Natural killer cell (primary cell): ENCODE data around the gene SLC6A12. TPM values are rescaled to one million over a fixed set of nuclear protein-coding genes. Genes with fewer than 3 reads are reported as not detected.
A peak's percentile ranks its signal among the peaks of the same experiment; 100 is the strongest.

ENCODE experiments used
- ATAC-seq, 3 donors: fragments of 150-1000 bp in 2 of 3; fragments of 200-7000 bp in 1 of 3; cut with Tn5 transposase; 1 replicate in 1 of 3; 2 replicates in 2 of 3; pipeline ENCODE4 v1.10.0; 2021; ENCODE audit warnings: mild to moderate bottlenecking in 2 of 3, moderate library complexity in 2 of 3
- DNase-seq, 2 donors: peaks; one replicate each; pipeline versions ENCODE4 v3.0.0 to v3.0.0-alpha.2; 2013 to 2021; ENCODE audit warnings: mixed read lengths in 1 of 2
- H3K27ac ChIP-seq: one replicate; pipeline ENCODE4 v1.5.1; 2013; ENCODE audit warnings: mild to moderate bottlenecking, low read length
- H3K27me3 ChIP-seq: one replicate; pipeline ENCODE4 v1.6.1; 2013; ENCODE audit warnings: low read length; ENCODE audit not compliant: control insufficient read depth, insufficient read depth
- H3K36me3 ChIP-seq: one replicate; pipeline ENCODE4 v1.6.1; 2013; ENCODE audit warnings: low read length; ENCODE audit not compliant: control insufficient read depth, insufficient read depth
- H3K4me1 ChIP-seq: one replicate; pipeline ENCODE4 v1.6.1; 2013; ENCODE audit warnings: low read length; ENCODE audit not compliant: control insufficient read depth, insufficient read depth
- H3K4me3 ChIP-seq: one replicate; pipeline ENCODE4 v1.5.1; 2013; ENCODE audit warnings: low read length
- H3K9me3 ChIP-seq: one replicate; pipeline ENCODE4 v1.6.1; 2013; ENCODE audit warnings: low read length; ENCODE audit not compliant: control insufficient read depth, insufficient read depth
- H3K27ac Mint-ChIP-seq, 2 donors: one replicate each; pipeline ENCODE4 v1.8.0; 2022; ENCODE audit warnings: mild to moderate bottlenecking in 2 of 2, mixed read lengths in 2 of 2, moderate library complexity in 1 of 2
- H3K27me3 Mint-ChIP-seq, 2 donors: one replicate each; pipeline ENCODE4 v1.8.0; 2022; ENCODE audit warnings: low read depth in 2 of 2, mixed read lengths in 2 of 2
- H3K36me3 Mint-ChIP-seq: one replicate; pipeline ENCODE4 v1.8.0; 2022; ENCODE audit warnings: mixed read lengths
- H3K4me1 Mint-ChIP-seq, 2 donors: one replicate each; pipeline ENCODE4 v1.8.0; 2022; ENCODE audit warnings: mixed read lengths in 2 of 2
- H3K4me3 Mint-ChIP-seq: one replicate; pipeline ENCODE4 v1.8.0; 2022; ENCODE audit warnings: mild to moderate bottlenecking, moderate library complexity, mixed read lengths
- H3K9me3 Mint-ChIP-seq, 2 donors: one replicate each; pipeline ENCODE4 v1.8.0; 2022; ENCODE audit warnings: mixed read lengths in 2 of 2
- WGBS: methylation state at CpG from one replicate; pipeline ENCODE4 v1.1.7; 2013; ENCODE audit warnings: missing lambda C conversion rate; ENCODE audit not compliant: insufficient coverage; 5-methylcytosine and 5-hydroxymethylcytosine counted together
- intact Hi-C: fragments of 100-400 bp; cut with micrococcal nuclease; formaldehyde crosslinking; loops from one replicate; pipeline ENCODE4 v1.14.2; 2022
- total RNA-seq, 4 donors: library from RNA; stranded (reverse); fragments of 120-200 nt in 1 of 4; gene quantifications; one replicate each; pipeline versions ENCODE4 v1.2.3 to v1.2.4, GENCODE V29; 2013 to 2022
- TF ChIP-seq, protein P1 (sequence below): fragments of 200-600 bp; IDR thresholded peaks from one replicate; pipeline ENCODE4 v1.8.0; 2022; ENCODE audit warnings: antibody characterized with exemption

SLC6A12 gene
- total RNA-seq, 3 donors from 2014 or later (not counting 1 experiment from before 2014, with no cell fraction given): 0.54 to 0.70 TPM; not detected in 1

DNA sequence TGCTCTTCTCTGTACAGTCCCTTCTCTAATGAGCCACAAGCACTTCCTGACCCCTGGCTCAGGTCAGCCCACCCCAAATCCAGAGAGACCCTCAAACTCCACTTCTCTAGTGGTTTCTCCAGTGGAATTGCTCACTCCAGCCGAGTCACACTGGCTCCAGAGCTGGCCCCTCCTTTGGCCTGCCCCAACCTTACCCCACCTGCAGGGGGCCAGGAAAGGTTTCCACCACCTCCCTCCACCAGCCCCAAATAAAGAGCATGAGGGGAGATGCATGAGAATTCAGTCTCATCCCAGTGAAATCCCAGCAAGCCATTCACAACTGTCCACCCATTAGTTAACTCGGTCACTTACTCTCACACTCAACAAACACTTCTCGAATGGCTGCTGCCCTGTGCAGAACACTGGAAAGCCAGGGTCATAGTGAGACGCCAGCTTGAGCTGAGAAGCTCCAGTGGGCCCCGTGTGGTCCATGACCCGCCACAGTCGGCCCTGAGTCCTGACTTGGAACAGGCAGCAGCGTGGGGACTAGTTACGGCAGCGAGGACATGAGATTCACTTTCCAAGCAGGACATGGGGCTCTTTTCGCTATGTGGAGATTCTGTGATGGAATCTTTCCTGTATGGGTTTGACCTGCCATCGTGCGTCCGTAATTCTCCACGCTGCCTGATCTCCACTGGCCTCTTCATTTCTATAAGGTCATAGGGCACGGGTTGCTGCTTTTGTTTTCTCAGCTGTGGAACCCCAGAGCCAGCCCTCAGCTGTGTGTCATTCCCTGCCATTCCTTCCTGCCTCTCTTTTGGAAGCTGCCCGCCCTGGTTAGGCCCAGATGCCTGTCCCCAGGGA is 44.2 kb downstream of the SLC6A12 start:
- Histone ChIP-seq H3K9me3 (no peaks in the 10 kb centered on the region), H3K4me1 (peaks cover 11% of the 10 kb centered on the region), H3K27ac (no peak overlapping the region), H3K4me3 (no peak overlapping the region), H3K27me3 (no peaks in the 10 kb centered on the region), H3K36me3 (no peaks in the 10 kb centered on the region)
- Mint-ChIP-seq H3K9me3 (no peaks in the 10 kb centered on the region), H3K36me3 (no peaks in the 10 kb centered on the region), H3K27ac (no peak overlapping the region), H3K4me3 (no peak overlapping the region), H3K4me1 (peaks cover 18 to 20% of the 10 kb centered on the region in 2 donors), H3K27me3 (peaks cover 3 to 11% of the 10 kb centered on the region in 2 donors)
- TF ChIP-seq, protein P1, sequence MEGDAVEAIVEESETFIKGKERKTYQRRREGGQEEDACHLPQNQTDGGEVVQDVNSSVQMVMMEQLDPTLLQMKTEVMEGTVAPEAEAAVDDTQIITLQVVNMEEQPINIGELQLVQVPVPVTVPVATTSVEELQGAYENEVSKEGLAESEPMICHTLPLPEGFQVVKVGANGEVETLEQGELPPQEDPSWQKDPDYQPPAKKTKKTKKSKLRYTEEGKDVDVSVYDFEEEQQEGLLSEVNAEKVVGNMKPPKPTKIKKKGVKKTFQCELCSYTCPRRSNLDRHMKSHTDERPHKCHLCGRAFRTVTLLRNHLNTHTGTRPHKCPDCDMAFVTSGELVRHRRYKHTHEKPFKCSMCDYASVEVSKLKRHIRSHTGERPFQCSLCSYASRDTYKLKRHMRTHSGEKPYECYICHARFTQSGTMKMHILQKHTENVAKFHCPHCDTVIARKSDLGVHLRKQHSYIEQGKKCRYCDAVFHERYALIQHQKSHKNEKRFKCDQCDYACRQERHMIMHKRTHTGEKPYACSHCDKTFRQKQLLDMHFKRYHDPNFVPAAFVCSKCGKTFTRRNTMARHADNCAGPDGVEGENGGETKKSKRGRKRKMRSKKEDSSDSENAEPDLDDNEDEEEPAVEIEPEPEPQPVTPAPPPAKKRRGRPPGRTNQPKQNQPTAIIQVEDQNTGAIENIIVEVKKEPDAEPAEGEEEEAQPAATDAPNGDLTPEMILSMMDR: no peak
- 87% methylated on average over 17 of the region's 17 CpGs for WGBS
- intact Hi-C loops: no loop called here
- DNase-seq (no peak), ATAC-seq (no peak)

DNA sequence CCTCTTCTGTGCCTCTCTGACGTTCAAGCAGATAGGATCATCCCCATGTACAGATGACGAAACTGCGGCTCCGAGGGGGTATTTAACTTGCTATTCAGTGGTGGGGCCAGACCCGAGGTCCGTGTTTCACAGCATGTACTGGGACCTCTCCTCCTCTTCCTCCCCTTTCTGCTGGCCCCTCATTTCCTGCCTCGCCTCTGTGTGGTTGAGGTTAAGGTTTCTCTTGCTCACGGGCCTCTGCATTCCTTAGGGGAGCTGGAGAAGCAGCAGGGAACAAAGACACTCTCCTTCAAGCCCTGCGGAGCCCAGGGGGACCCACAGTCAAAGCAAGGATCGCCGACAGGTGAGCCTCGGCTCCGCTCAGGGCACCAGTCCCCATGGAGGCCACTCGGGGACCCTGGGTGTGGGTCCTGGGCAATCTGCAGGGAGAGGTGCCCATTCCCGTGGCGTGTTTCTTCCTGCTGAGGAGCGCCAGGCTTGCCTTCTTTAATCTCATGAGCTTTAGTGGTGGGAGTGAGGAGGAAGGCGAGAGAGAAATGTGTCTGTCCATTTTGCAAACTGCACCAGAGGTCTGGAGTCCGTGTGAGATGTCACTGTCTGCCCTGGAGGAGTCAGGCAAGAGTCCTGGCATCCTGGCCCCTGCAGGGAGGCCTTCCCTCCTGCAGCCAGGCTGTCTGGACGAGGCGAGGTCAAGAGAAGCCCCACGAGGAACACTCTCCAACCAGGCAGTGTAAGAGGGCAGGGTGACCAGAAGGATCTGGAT is 45.0 kb downstream of the SLC6A12 start:
- H3K36me3 Mint-ChIP-seq: no peaks in the 10 kb centered on the region
- no peaks in the 10 kb centered on the region for H3K36me3 ChIP-seq
- no peaks in the 10 kb centered on the region for H3K9me3 ChIP-seq
- ATAC-seq (peak in 1 of 3 donors; percentile 17), DNase-seq (no peak)
- no peak overlapping the region for H3K27ac Mint-ChIP-seq
- WGBS: 42% methylated on average over 20 of the region's 22 CpGs
- no peaks in the 10 kb centered on the region for H3K9me3 Mint-ChIP-seq
- H3K4me3 ChIP-seq: no peak overlapping the region
- TF ChIP-seq, protein P1: no peak
- H3K4me3 Mint-ChIP-seq: no peak overlapping the region
- H3K27ac ChIP-seq: no peak overlapping the region
- intact Hi-C loops: no loop called here
- H3K27me3 ChIP-seq: no peaks in the 10 kb centered on the region
- H3K27me3 Mint-ChIP-seq: peaks cover 3 to 11% of the 10 kb centered on the region in 2 donors
- H3K4me1 Mint-ChIP-seq: peaks cover 18 to 24% of the 10 kb centered on the region in 2 donors
- peaks cover 11% of the 10 kb centered on the region for H3K4me1 ChIP-seq

DNA sequence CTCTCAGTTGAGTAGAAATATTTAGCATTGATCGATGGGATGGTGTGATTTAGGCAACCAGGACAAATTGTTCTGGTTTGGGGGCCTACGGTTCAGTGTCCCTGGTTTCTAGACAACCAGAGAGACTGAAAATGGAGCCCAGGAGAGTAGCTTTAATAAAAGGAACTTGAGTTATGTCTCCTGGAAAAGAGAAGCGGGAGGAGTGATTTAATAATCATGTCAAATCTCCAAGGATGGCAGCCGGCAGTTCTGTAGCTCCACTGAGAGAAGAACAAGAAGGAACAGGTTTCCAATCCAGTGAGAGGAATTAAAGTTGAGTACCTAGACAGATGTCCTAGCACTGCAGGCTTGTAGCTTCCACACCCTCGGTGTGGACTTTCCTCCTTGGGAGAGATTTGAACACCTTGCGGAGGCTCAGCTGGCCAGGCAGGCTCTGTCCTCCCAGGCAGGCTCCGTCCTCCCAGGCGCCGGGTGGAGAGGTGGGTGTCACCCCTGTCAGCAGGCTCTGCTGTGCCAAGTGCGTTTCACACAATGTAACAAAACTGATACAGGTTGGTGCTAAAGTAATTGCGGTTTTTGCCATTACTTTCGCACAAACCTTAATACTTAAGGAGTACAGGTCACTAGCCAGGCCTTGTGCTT is 45.9 kb downstream of the SLC6A12 start:
- peaks cover 18 to 24% of the 10 kb centered on the region in 2 donors for H3K4me1 Mint-ChIP-seq
- Histone ChIP-seq H3K4me3 (no peak overlapping the region), H3K27ac (no peak overlapping the region), H3K9me3 (no peaks in the 10 kb centered on the region), H3K36me3 (no peaks in the 10 kb centered on the region), H3K27me3 (no peaks in the 10 kb centered on the region), H3K4me1 (peaks cover 11% of the 10 kb centered on the region)
- ATAC-seq (no peak), DNase-seq (no peak)
- H3K36me3 Mint-ChIP-seq: no peaks in the 10 kb centered on the region
- intact Hi-C loops: no loop called here
- no peak overlapping the region for H3K4me3 Mint-ChIP-seq
- peaks cover 3 to 11% of the 10 kb centered on the region in 2 donors for H3K27me3 Mint-ChIP-seq
- no peaks in the 10 kb centered on the region for H3K9me3 Mint-ChIP-seq
- H3K27ac Mint-ChIP-seq: no peak overlapping the region
- WGBS: 92% methylated on average over 12 of the region's 12 CpGs
- TF ChIP-seq, protein P1: no peak
